BE2C (cell line): Measurements from ENCODE around the gene PDE8B.

ENCODE experiments used
- DNase-seq: peaks from one replicate; pipeline ENCODE4 v3.0.0-alpha.2; 2020
- H3K27me3 ChIP-seq: fragments of 250-450 bp; sonication (Bioruptor Pico); 2 replicates; pipeline ENCODE4 v1.5.1; 2020; ENCODE audit warnings: mild to moderate bottlenecking
- H3K36me3 ChIP-seq: fragments of 250-450 bp; sonication (Bioruptor Pico); 2 replicates; pipeline ENCODE4 v1.5.1; 2020; ENCODE audit warnings: mild to moderate bottlenecking
- H3K4me1 ChIP-seq: fragments of 250-450 bp; sonication (Bioruptor Pico); 2 replicates; pipeline ENCODE4 v1.5.1; 2020
- H3K4me3 ChIP-seq: 2 replicates; pipeline ENCODE4 v1.5.1; 2011; ENCODE audit warnings: low read depth, low read length
- H3K9me3 ChIP-seq: fragments of 250-450 bp; sonication (Bioruptor Pico); 2 replicates; pipeline ENCODE4 v1.5.1; 2020
- TF ChIP-seq, protein P1 (sequence below): IDR thresholded peaks from 2 replicates; pipeline ENCODE4 v1.5.1; 2012; ENCODE audit warnings: mild to moderate bottlenecking, low read depth, low read length

PDE8B gene

DNA sequence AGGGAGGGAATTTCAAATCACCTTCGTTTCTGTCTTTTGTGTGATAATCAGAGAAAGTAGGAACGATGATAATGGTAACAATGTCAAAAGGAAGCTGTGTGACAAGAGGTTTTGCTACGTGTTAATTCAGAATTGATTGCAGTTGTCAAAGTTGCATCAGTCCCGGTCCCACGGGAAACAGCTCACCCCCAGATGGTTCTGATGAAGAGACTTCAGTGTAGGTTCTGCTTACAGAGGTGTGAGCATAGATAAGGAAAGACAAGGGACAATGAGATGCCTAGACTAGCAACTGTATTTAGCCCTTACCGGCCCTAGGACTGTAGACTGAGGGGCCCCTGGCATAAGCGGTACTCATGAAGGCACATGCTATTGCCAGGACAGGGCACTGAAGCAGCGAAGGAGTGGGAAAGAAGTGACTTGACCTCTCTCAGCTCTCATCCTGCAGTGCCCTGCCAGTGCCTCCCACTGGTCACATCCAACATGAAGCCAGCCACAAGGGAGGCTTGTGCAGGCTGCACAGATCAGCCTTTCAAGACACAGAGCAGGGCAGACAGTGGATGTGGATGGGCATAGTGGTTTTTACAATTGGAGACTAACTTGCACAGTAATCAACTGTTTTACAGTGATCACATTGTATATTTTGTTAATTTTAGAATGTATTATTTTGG is 21.1 kb downstream of the PDE8B start:
- H3K4me1 ChIP-seq = no peaks in the 10 kb centered on the region
- no peaks in the 10 kb centered on the region for H3K36me3 ChIP-seq
- no peak overlapping the region for H3K4me3 ChIP-seq
- TF ChIP-seq, protein P1, sequence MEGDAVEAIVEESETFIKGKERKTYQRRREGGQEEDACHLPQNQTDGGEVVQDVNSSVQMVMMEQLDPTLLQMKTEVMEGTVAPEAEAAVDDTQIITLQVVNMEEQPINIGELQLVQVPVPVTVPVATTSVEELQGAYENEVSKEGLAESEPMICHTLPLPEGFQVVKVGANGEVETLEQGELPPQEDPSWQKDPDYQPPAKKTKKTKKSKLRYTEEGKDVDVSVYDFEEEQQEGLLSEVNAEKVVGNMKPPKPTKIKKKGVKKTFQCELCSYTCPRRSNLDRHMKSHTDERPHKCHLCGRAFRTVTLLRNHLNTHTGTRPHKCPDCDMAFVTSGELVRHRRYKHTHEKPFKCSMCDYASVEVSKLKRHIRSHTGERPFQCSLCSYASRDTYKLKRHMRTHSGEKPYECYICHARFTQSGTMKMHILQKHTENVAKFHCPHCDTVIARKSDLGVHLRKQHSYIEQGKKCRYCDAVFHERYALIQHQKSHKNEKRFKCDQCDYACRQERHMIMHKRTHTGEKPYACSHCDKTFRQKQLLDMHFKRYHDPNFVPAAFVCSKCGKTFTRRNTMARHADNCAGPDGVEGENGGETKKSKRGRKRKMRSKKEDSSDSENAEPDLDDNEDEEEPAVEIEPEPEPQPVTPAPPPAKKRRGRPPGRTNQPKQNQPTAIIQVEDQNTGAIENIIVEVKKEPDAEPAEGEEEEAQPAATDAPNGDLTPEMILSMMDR = no peak
- DNase-seq = no peak
- H3K27me3 ChIP-seq = 0 out of 2 replicates have a peak, but pooled peaks cover 3% of the 10 kb centered on the region
- no peaks in the 10 kb centered on the region for H3K9me3 ChIP-seq

DNA sequence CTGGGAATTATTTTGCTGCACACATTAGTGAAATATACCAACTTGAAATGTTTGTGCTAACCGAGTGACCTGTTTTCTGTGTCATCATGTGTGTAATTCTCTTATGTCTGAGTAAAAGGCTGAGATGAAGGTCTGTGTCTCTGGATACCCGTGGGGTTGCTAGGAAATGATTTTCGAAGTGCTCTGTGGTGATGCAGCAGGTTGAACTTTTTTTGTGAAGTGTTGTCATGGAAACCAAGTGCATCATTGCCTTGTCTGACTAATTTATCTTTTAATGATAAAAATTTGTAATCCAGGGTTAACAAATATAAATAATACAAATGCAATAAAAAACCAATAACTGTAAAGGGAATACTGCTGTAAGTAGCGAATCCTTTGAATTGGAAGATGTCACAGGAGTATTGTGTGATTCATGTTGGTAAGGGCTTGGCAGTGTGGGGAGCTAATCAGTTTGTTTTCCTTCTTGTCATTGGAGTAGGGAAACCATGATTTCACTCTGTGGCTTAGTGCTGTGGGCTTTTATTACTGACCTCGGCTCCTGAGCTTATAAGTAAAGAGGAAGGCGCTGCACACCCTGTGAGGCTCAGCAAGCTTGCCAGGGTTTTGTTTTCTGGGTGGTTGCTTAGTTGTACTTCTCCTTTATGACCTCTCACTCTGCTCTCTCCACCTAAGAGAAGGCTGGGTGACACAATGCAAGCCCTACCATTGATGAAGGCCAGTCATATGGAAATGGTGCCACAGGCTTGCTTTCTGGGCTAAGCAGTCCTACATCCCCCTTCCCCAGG is 22.3 kb downstream of the PDE8B start:
- DNase-seq = no peak
- H3K4me1 ChIP-seq = no peaks in the 10 kb centered on the region

GRCh38 chr5:77235846-77236721 is 25.6 kb downstream of the PDE8B start:
- H3K27me3 ChIP-seq = no peaks in the 10 kb centered on the region
- H3K4me1 ChIP-seq = no peaks in the 10 kb centered on the region
- no peak overlapping the region for H3K4me3 ChIP-seq
- H3K9me3 ChIP-seq = no peaks in the 10 kb centered on the region
- H3K36me3 ChIP-seq = no peaks in the 10 kb centered on the region
- TF ChIP-seq, protein P1 = no peak
- no peak for DNase-seq

More for the DNA sequence above, 22.3 kb downstream of the PDE8B start:
- Histone ChIP-seq H3K27me3 (no peaks in the 10 kb centered on the region), H3K9me3 (no peaks in the 10 kb centered on the region), H3K36me3 (no peaks in the 10 kb centered on the region), H3K4me3 (no peak overlapping the region)
- TF ChIP-seq, protein P1 = no peak

GRCh38 chr5:77239126-77239741 is 28.8 kb downstream of the PDE8B start:
- H3K36me3 ChIP-seq = no peaks in the 10 kb centered on the region
- TF ChIP-seq, protein P1 = peak; percentile 58
- no peak overlapping the region for H3K4me3 ChIP-seq
- peaks cover 3% of the 10 kb centered on the region; the same call in 1 of the 2 replicates for H3K4me1 ChIP-seq
- no peaks in the 10 kb centered on the region for H3K9me3 ChIP-seq
- H3K27me3 ChIP-seq = no peaks in the 10 kb centered on the region
- no peak for DNase-seq

GRCh38 chr5:77241444-77241843 is 31.0 kb downstream of the PDE8B start:
- TF ChIP-seq, protein P1 = no peak
- H3K27me3 ChIP-seq = no peaks in the 10 kb centered on the region
- no peak overlapping the region for H3K4me3 ChIP-seq
- DNase-seq = no peak
- H3K9me3 ChIP-seq = no peaks in the 10 kb centered on the region
- H3K36me3 ChIP-seq = no peaks in the 10 kb centered on the region
- H3K4me1 ChIP-seq = peaks cover 3% of the 10 kb centered on the region; the same call in 1 of the 2 replicates
